ENCODE measurements around the gene MDM2.
"Not testable (repeated sequence)": the region's sequence is repeated elsewhere in the genome, so short reads cannot be mapped to it uniquely, and the experiment has no call there.

MDM2 gene

GRCh38 chr12:68807274-68807575, 752 bp upstream of the MDM2 start:
- peaks cover 27% of the 10 kb centered on the region for H3K36me3 ChIP-seq (ENCODE audit: insufficient read depth, low read length)

DNA sequence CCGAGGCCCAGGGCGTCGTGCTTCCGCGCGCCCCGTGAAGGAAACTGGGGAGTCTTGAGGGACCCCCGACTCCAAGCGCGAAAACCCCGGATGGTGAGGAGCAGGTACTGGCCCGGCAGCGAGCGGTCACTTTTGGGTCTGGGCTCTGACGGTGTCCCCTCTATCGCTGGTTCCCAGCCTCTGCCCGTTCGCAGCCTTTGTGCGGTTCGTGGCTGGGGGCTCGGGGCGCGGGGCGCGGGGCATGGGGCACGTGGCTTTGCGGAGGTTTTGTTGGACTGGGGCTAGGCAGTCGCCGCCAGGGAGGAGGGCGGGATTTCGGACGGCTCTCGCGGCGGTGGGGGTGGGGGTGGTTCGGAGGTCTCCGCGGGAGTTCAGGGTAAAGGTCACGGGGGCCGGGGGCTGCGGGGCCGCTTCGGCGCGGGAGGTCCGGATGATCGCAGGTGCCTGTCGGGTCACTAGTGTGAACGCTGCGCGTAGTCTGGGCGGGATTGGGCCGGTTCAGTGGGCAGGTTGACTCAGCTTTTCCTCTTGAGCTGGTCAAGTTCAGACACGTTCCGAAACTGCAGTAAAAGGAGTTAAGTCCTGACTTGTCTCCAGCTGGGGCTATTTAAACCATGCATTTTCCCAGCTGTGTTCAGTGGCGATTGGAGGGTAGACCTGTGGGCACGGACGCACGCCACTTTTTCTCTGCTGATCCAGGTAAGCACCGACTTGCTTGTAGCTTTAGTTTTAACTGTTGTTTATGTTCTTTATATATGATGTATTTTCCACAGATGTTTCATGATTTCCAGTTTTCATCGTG, 612 bp downstream of the MDM2 start:
- peaks cover 41% of the 10 kb centered on the region for H3K36me3 ChIP-seq (ENCODE audit: insufficient read depth, low read length)
- no peaks in the 10 kb centered on the region for H3K9me3 ChIP-seq (ENCODE audit: insufficient read depth, low read depth, low read length)
- H3K27me3 ChIP-seq (ENCODE audit: insufficient read depth, low read length), result no peaks in the 10 kb centered on the region
- peaks cover 16% of the 10 kb centered on the region for H3K4me1 ChIP-seq (ENCODE audit: insufficient read depth, low read length)
- peak overlapping the region; percentile 100 for H3K27ac ChIP-seq (ENCODE audit: low read depth, low read length)
- peak overlapping the region; percentile 97 for H3K4me3 ChIP-seq (ENCODE audit: low read length)
- under 1% methylated on average over 61 of the region's 61 CpGs for WGBS
- peak overlapping the region; percentile 100 for H3K9ac ChIP-seq (ENCODE audit: low read depth, low read length)

More at GRCh38 chr12:68807274-68807575, 752 bp upstream of the MDM2 start:
- not testable (repeated sequence) for H3K9me3 ChIP-seq (ENCODE audit: insufficient read depth, low read depth, low read length); H3K27me3 ChIP-seq (ENCODE audit: insufficient read depth, low read length)
- peaks cover 16% of the 10 kb centered on the region for H3K4me1 ChIP-seq (ENCODE audit: insufficient read depth, low read length)
- H3K9ac ChIP-seq (ENCODE audit: low read depth, low read length), result peak overlapping the region; percentile 100
- H3K27ac ChIP-seq (ENCODE audit: low read depth, low read length), result peak overlapping the region; percentile 100; the same call in 1 of the 2 replicates
- WGBS, result 35% methylated on average over 10 of the region's 10 CpGs
- H3K4me3 ChIP-seq (ENCODE audit: low read length), result peak overlapping the region; percentile 97

DNA sequence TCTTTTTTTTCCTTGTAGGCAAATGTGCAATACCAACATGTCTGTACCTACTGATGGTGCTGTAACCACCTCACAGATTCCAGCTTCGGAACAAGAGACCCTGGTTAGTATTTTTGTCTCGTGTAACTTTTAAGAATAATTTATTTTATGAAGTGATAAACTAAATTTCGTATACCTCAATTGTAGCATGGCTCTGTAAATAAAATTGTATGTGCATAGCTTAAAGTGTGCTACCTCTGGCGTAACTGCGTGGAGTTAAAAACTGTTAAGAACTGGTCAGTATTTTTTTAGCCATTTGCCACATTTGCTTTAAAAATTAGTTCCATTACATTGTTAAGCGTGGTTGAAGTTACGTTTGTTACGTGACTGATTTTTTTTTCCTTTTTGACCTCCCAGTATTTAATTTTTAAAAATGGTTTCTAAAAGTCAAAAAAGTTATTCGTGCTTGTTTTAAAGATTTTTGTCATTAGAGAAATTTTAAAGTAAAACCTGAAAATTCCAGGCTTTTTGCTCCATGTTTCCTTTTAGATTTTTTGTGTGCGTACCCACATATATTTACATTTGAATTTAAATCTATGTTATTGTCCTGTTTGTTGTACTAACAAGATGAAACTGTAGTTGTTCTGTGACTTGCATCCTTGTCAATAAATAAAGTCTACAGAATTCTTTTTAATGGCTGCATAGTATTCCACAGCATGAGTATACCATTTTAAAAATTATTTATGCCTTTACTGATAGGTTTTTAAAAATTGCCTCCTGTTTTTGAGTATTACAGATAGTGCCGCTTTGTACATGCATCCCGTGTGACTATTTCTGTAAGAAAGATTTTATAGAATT, 1.4 kb downstream of the MDM2 start:
- H3K9me3 ChIP-seq (ENCODE audit: insufficient read depth, low read depth, low read length), result no peaks in the 10 kb centered on the region
- peak overlapping the region; percentile 97 for H3K4me3 ChIP-seq (ENCODE audit: low read length)
- peak overlapping the region; percentile 100 for H3K27ac ChIP-seq (ENCODE audit: low read depth, low read length)
- H3K4me1 ChIP-seq (ENCODE audit: insufficient read depth, low read length), result peaks cover 16% of the 10 kb centered on the region
- peaks cover 49% of the 10 kb centered on the region for H3K36me3 ChIP-seq (ENCODE audit: insufficient read depth, low read length)
- WGBS, result 63% methylated on average over 6 of the region's 12 CpGs
- H3K9ac ChIP-seq (ENCODE audit: low read depth, low read length), result peak overlapping the region; percentile 100
- no peaks in the 10 kb centered on the region for H3K27me3 ChIP-seq (ENCODE audit: insufficient read depth, low read length)

- H3K27me3 ChIP-seq (ENCODE audit: insufficient read depth, low read length); H3K27ac ChIP-seq (ENCODE audit: low read depth, low read length); H3K9ac ChIP-seq (ENCODE audit: low read depth, low read length); H3K9me3 ChIP-seq (ENCODE audit: insufficient read depth, low read depth, low read length): not testable (repeated sequence)
- 98% methylated on average over 13 of the region's 13 CpGs for WGBS
- Histone ChIP-seq H3K36me3 (ENCODE audit: insufficient read depth, low read length) (peaks cover 55% of the 10 kb centered on the region), H3K4me3 (ENCODE audit: low read length) (peak overlapping the region; percentile 97), H3K4me1 (ENCODE audit: insufficient read depth, low read length) (peaks cover 11% of the 10 kb centered on the region)
These were observed 2.0 kb downstream of the MDM2 start for GRCh38 chr12:68810027-68810389.

DNA sequence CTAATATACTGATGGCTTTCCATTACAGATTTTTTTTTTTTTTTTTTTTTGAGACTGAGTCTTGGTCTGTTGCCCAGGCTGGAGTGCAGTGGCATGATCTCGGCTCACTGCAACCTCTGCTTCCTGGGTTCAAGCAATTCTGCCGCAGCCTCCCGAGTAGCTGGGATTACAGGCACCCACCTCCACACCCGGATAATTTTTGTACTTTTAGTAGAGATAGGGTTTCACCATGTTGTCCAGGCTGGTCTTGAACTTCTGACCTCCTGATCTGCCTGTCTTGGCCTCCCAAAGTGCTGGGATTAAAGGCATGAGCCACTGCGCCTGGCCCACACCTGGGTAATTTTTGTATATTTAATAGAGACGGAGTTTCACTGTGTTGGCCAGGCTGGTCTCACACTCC, 3.6 kb downstream of the MDM2 start:
- H3K36me3 ChIP-seq (ENCODE audit: insufficient read depth, low read length), result peaks cover 70% of the 10 kb centered on the region
- 0 out of 2 replicates have a peak overlapping the region, but pooled peaks have one; percentile 21 for H3K4me3 ChIP-seq (ENCODE audit: low read length)
- not testable (repeated sequence) for H3K27me3 ChIP-seq (ENCODE audit: insufficient read depth, low read length); H3K9me3 ChIP-seq (ENCODE audit: insufficient read depth, low read depth, low read length); H3K4me1 ChIP-seq (ENCODE audit: insufficient read depth, low read length); H3K9ac ChIP-seq (ENCODE audit: low read depth, low read length); H3K27ac ChIP-seq (ENCODE audit: low read depth, low read length)
- WGBS, result 97% methylated on average over 6 of the region's 6 CpGs

DNA sequence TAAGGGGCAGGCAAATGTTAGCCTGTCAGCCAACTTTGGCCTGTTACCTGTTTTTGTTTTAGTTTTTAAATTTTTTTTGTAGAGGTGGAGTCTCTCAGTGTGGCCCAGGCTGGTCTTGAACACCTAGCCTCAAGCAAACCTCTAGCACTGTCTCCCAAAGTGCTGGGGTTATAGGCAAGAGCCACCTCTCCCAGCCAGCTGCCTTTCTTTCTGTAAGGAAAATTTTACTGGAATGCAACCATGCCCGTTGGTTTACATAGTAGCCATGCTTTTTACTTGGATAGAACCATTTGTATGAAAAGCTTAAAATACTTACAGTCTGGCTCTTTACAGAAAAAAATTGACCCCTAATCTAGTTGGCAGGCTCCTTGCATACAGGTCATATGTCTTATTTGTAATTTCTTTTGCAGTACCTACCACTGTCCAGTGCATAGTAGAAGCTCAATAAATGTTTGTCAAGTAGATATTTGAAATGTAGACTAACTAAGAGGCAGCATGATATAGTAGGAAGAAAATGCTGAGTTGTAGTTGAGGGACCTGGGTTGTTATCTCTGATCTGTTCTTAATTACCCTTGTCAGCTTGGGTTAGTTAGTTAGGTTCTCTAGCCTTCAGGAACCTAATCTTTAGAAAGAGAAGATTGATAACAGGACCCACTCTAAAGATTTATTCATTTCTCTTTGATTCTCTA, 4.7 kb downstream of the MDM2 start:
- 0 out of 2 replicates have a peak overlapping the region, but pooled peaks have one; percentile 24 for H3K4me3 ChIP-seq (ENCODE audit: low read length)

GRCh38 chr12:68813242-68813593, 5.2 kb downstream of the MDM2 start:
- 92% methylated on average over 2 of the region's 2 CpGs for WGBS
- H3K36me3 ChIP-seq (ENCODE audit: insufficient read depth, low read length), result peaks cover 86% of the 10 kb centered on the region
- no peak overlapping the region for H3K27ac ChIP-seq (ENCODE audit: low read depth, low read length)
- H3K9ac ChIP-seq (ENCODE audit: low read depth, low read length), result no peak overlapping the region
- no peaks in the 10 kb centered on the region for H3K27me3 ChIP-seq (ENCODE audit: insufficient read depth, low read length)
- H3K4me3 ChIP-seq (ENCODE audit: low read length), result no peak overlapping the region
- H3K4me1 ChIP-seq (ENCODE audit: insufficient read depth, low read length), result no peaks in the 10 kb centered on the region
- no peaks in the 10 kb centered on the region for H3K9me3 ChIP-seq (ENCODE audit: insufficient read depth, low read depth, low read length)

More for the DNA sequence above, 4.7 kb downstream of the MDM2 start:
- H3K27ac ChIP-seq (ENCODE audit: low read depth, low read length), result no peak overlapping the region
- H3K9ac ChIP-seq (ENCODE audit: low read depth, low read length), result no peak overlapping the region
- 83% methylated on average over 1 of the region's 1 CpG for WGBS
- no peaks in the 10 kb centered on the region for H3K9me3 ChIP-seq (ENCODE audit: insufficient read depth, low read depth, low read length)
- H3K27me3 ChIP-seq (ENCODE audit: insufficient read depth, low read length), result no peaks in the 10 kb centered on the region
- peaks cover 81% of the 10 kb centered on the region for H3K36me3 ChIP-seq (ENCODE audit: insufficient read depth, low read length)
- H3K4me1 ChIP-seq (ENCODE audit: insufficient read depth, low read length), result no peaks in the 10 kb centered on the region

DNA sequence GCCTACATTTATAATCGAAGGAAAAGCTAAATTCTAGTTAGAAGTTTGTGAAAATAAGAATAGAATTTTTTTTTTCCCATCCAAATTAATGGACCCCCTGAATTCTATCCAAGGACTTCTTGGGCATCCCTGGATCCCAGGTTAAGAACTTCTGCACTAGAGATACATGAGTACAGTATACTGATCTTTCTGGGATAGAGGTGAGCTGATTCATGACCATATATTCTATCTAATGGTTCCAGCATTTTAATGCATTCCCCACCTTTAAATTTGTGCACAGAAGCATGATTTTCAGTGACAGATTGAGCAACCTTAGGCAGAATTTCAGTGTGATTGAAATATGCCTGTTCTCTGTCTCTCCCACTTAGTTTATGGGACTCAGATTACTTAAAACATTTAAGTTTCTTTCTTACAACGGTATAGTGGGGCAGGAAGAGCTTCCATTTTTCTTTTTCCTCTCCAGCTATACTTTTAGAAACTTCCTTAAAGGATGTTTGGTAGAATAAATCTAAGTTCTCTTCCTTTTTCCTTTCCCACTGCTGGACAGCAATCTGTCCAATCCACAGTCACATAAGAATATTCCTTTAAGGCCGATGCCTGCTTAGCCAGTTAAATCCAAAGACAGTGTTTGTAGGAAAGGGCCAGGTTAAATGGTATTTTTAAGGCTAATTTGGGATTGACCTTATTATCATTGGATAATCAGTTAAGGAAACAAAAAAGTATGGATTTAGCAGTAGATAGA, 6.7 kb downstream of the MDM2 start:
- H3K9me3 ChIP-seq (ENCODE audit: insufficient read depth, low read depth, low read length), result no peaks in the 10 kb centered on the region
- 100% methylated on average over 2 of the region's 3 CpGs for WGBS
- H3K4me1 ChIP-seq (ENCODE audit: insufficient read depth, low read length), result no peaks in the 10 kb centered on the region
- peaks cover 95% of the 10 kb centered on the region for H3K36me3 ChIP-seq (ENCODE audit: insufficient read depth, low read length)
- H3K27me3 ChIP-seq (ENCODE audit: insufficient read depth, low read length), result no peaks in the 10 kb centered on the region
- no peak overlapping the region for H3K4me3 ChIP-seq (ENCODE audit: low read length)
- no peak overlapping the region for H3K9ac ChIP-seq (ENCODE audit: low read depth, low read length)
- H3K27ac ChIP-seq (ENCODE audit: low read depth, low read length), result no peak overlapping the region

DNA sequence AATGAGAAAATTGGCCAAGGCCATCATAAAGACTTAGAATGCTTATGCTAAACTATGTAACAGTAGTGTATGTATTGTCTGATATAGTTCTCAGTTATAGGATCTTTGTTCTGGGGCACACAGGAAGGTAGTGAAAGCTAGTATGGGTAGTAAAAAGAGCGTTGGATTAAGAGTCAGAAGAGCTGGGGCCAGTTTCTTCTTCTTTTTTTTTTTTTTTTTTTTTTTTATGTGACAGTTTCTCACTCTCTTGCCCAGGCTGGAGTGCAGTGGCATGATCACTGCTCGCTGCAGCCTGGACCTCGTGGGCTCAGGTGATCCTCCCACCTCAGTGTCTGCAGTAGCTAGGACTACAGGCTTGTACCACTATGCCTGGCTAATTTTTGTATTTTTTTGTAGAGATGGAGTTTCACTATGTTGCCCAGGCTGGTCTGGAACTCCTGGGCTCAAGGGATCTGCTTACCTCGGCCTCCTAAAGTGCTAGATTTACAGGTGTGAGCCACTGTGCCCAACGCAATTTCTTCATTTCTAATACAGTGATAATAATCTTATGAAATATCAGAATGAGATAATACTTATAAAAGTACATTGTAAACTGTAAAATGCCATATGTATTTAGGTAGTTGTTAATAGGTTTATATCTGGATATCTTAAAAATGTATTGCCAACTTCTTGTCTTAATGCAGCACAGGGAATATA, 7.4 kb downstream of the MDM2 start:
- no peak overlapping the region for H3K27ac ChIP-seq (ENCODE audit: low read depth, low read length)
- H3K9ac ChIP-seq (ENCODE audit: low read depth, low read length), result no peak overlapping the region

More for the DNA sequence above, 7.4 kb downstream of the MDM2 start:
- H3K4me3 ChIP-seq (ENCODE audit: low read length), result no peak overlapping the region
- H3K4me1 ChIP-seq (ENCODE audit: insufficient read depth, low read length), result no peaks in the 10 kb centered on the region
- H3K27me3 ChIP-seq (ENCODE audit: insufficient read depth, low read length), result no peaks in the 10 kb centered on the region
- H3K9me3 ChIP-seq (ENCODE audit: insufficient read depth, low read depth, low read length), result no peaks in the 10 kb centered on the region
- 94% methylated on average over 4 of the region's 5 CpGs for WGBS
- peaks cover 96% of the 10 kb centered on the region for H3K36me3 ChIP-seq (ENCODE audit: insufficient read depth, low read length)
